IMR-90 (cell line): ENCODE measurements around the gene LCA5. TPM values are rescaled to one million over a fixed set of nuclear protein-coding genes. Genes with fewer than 3 reads are reported as not detected.

ENCODE experiments used
- ATAC-seq: fragments of 200-7000 bp; cut with Tn5 transposase; 2 replicates; pipeline ENCODE4 v1.9.1; 2020; ENCODE audit warnings: low read depth, mild to moderate bottlenecking, moderate library complexity
- BruUV-seq: library from RNA; stranded (reverse); fragments of 400-500 nt; replicated peaks from 2 replicates; lab custom pipeline; 2021; lab: Mats Ljungman, UMichigan
- CTCF ChIA-PET: fragments of 300-600 bp; formaldehyde crosslinking; extraction: SDS; loops from one replicate; lab custom pipeline; 2021; ENCODE audit warnings: antibody characterized with exemption; lab: Yijun Ruan, JAX
- POLR2A ChIA-PET: fragments of 300-600 bp; sonication (Branson Sonifier 250); formaldehyde crosslinking; loops from one replicate; lab custom pipeline; 2022; ENCODE audit warnings: antibody characterized with exemption; ENCODE audit not compliant: unreplicated experiment; lab: Charles Lee
- DNase-seq: peaks from one replicate; pipeline ENCODE4 v3.0.0; 2013
- H2AFZ ChIP-seq: replicated peaks from 2 replicates; pipeline ENCODE3; 2013; ENCODE audit warnings: low read length, mild to moderate bottlenecking; ENCODE audit not compliant: poor library complexity
- H2AK5ac ChIP-seq: 2 replicates; pipeline ENCODE4 v1.6.1; 2013; ENCODE audit warnings: low read depth, low read length, inconsistent platforms
- H2AK9ac ChIP-seq: replicated peaks from 2 replicates; pipeline ENCODE3; 2013; ENCODE audit warnings: mild to moderate bottlenecking, low read depth, low read length, moderate library complexity; ENCODE audit not compliant: poor library complexity
- H2BK120ac ChIP-seq: 2 replicates; pipeline ENCODE4 v1.6.1; 2013; ENCODE audit warnings: low read depth, low read length, inconsistent platforms
- H2BK15ac ChIP-seq: 3 replicates; pipeline ENCODE4 v1.6.1; 2013; ENCODE audit warnings: low read depth, low read length, inconsistent platforms
- H2BK20ac ChIP-seq: 2 replicates; pipeline ENCODE4 v1.6.1; 2013; ENCODE audit warnings: low read depth, mild to moderate bottlenecking, inconsistent platforms, low read length, moderate library complexity
- H2BK5ac ChIP-seq: 2 replicates; pipeline ENCODE4 v1.6.1; 2013; ENCODE audit warnings: mild to moderate bottlenecking, low read depth, low read length, inconsistent platforms; ENCODE audit not compliant: poor library complexity, severe bottlenecking
- H3K14ac ChIP-seq: replicated peaks from 2 replicates; pipeline ENCODE4 v1.6.1; 2013; ENCODE audit warnings: low read depth, low read length, inconsistent platforms
- H3K18ac ChIP-seq: 2 replicates; pipeline ENCODE4 v1.6.1; 2013; ENCODE audit warnings: low read depth, low read length, control low read depth
- H3K23ac ChIP-seq: 2 replicates; pipeline ENCODE4 v1.6.1; 2013; ENCODE audit warnings: low read depth, low read length, inconsistent platforms
- H3K27ac ChIP-seq: 2 replicates; pipeline ENCODE4 v1.5.1; 2013; ENCODE audit warnings: mild to moderate bottlenecking, control low read depth, low read length; ENCODE audit not compliant: insufficient read depth
- H3K27me3 ChIP-seq: 2 replicates; pipeline ENCODE4 v1.6.1; 2013; ENCODE audit warnings: low read length; ENCODE audit not compliant: control insufficient read depth, insufficient read depth
- H3K36me3 ChIP-seq: 2 replicates; pipeline ENCODE4 v1.6.1; 2013; ENCODE audit warnings: low read length, mixed read lengths; ENCODE audit not compliant: control insufficient read depth, insufficient read depth
- H3K4ac ChIP-seq: 2 replicates; pipeline ENCODE4 v1.6.1; 2013; ENCODE audit warnings: low read depth, low read length, inconsistent platforms
- H3K4me1 ChIP-seq: 2 replicates; pipeline ENCODE4 v1.6.1; 2013; ENCODE audit warnings: low read length, mixed read lengths; ENCODE audit not compliant: control insufficient read depth, insufficient read depth
- H3K4me2 ChIP-seq: 2 replicates; pipeline ENCODE4 v1.6.1; 2013; ENCODE audit warnings: low read depth, mild to moderate bottlenecking, control low read depth, low read length, moderate library complexity
- H3K4me3 ChIP-seq: 2 replicates; pipeline ENCODE4 v1.5.1; 2013; ENCODE audit warnings: low read depth, mild to moderate bottlenecking, control low read depth, low read length, moderate library complexity; ENCODE audit not compliant: insufficient read depth
- H3K56ac ChIP-seq: 2 replicates; pipeline ENCODE4 v1.6.1; 2013; ENCODE audit warnings: low read length, inconsistent platforms; ENCODE audit not compliant: insufficient read depth; ENCODE audit errors: extremely low read depth
- H3K79me1 ChIP-seq, 2 experiments: 2 replicates each; pipeline ENCODE4 v1.6.1; 2013; ENCODE audit warnings: low read length in 2 of 2, inconsistent platforms in 1 of 2, low read depth in 1 of 2
- H3K9ac ChIP-seq: 2 replicates; pipeline ENCODE4 v1.6.1; 2013; ENCODE audit warnings: low read depth, low read length, control low read depth
- H3K9me1 ChIP-seq: 2 replicates; pipeline ENCODE4 v1.6.1; 2013; ENCODE audit warnings: low read length, inconsistent platforms; ENCODE audit not compliant: insufficient read depth
- H3K9me3 ChIP-seq: 2 replicates; pipeline ENCODE4 v1.6.1; 2013; ENCODE audit warnings: low read length; ENCODE audit not compliant: control insufficient read depth, insufficient read depth
- H4K20me1 ChIP-seq: 2 replicates; pipeline ENCODE4 v1.6.1; 2013; ENCODE audit warnings: low read length, inconsistent platforms; ENCODE audit not compliant: insufficient read depth
- H4K5ac ChIP-seq: 2 replicates; pipeline ENCODE4 v1.6.1; 2013; ENCODE audit warnings: mild to moderate bottlenecking, low read depth, low read length, control low read depth
- H4K8ac ChIP-seq, 2 experiments: 2 replicates each; pipeline ENCODE4 v1.6.1; 2013; ENCODE audit warnings: low read depth in 2 of 2, low read length in 2 of 2, control low read depth in 1 of 2, inconsistent platforms in 1 of 2
- H4K91ac ChIP-seq: 2 replicates; pipeline ENCODE4 v1.6.1; 2013; ENCODE audit warnings: low read depth, low read length, inconsistent platforms; ENCODE audit not compliant: insufficient read depth
- BHLHE40 ChIP-seq: fragments of 150-350 bp; IDR thresholded peaks from 2 replicates; pipeline ENCODE4 v1.6.1; 2016; ENCODE audit warnings: mild to moderate bottlenecking, low read depth, low read length
- CEBPB ChIP-seq: IDR thresholded peaks from 2 replicates; pipeline ENCODE4 v1.6.1; 2012; ENCODE audit warnings: low read depth, low read length, improper control_type of control experiment
- CHD1 ChIP-seq: IDR thresholded peaks from 2 replicates; pipeline ENCODE4 v1.6.1; 2012; ENCODE audit warnings: low read depth, low read length, improper control_type of control experiment
- FOS ChIP-seq: fragments of 150-350 bp; IDR thresholded peaks from 2 replicates; pipeline ENCODE4 v1.6.1; 2016; ENCODE audit warnings: low read depth, low read length
- MAFK ChIP-seq: IDR thresholded peaks from 2 replicates; pipeline ENCODE4 v1.6.1; 2012; ENCODE audit warnings: low read depth, low read length, improper control_type of control experiment
- MXI1 ChIP-seq: IDR thresholded peaks from 2 replicates; pipeline ENCODE4 v1.6.1; 2012; ENCODE audit warnings: low read depth, mild to moderate bottlenecking, low read length, moderate library complexity, borderline replicate concordance
- NFE2L2 ChIP-seq: fragments of 150-350 bp; IDR thresholded peaks from 2 replicates; pipeline ENCODE4 v1.6.1; 2016; ENCODE audit warnings: low read depth, mild to moderate bottlenecking, low read length
- POLR2A ChIP-seq: IDR thresholded peaks from 2 replicates; pipeline ENCODE4 v1.6.1; 2012; ENCODE audit warnings: mild to moderate bottlenecking, low read depth, low read length
- RAD21 ChIP-seq: IDR thresholded peaks from 2 replicates; pipeline ENCODE4 v1.6.1; 2012; ENCODE audit warnings: low read length, improper control_type of control experiment
- RCOR1 ChIP-seq: IDR thresholded peaks from 2 replicates; pipeline ENCODE4 v1.6.1; 2012; ENCODE audit warnings: mild to moderate bottlenecking, low read length, improper control_type of control experiment; ENCODE audit not compliant: insufficient replicate concordance
- RFX5 ChIP-seq: IDR thresholded peaks from 2 replicates; pipeline ENCODE4 v1.8.0; 2012; ENCODE audit warnings: low read depth, mild to moderate bottlenecking, low read length, moderate library complexity
- SMC3 ChIP-seq: fragments of 150-350 bp; IDR thresholded peaks from 2 replicates; pipeline ENCODE4 v1.6.1; 2016; ENCODE audit warnings: low read depth, mild to moderate bottlenecking, antibody characterized with exemption, low read length, moderate library complexity
- WGBS, 2 experiments: methylation state at CpG; one replicate each; pipeline versions ENCODE4 v1.1.5 to v1.1.7; 2013; ENCODE audit warnings: missing lambda C conversion rate in 2 of 2; ENCODE audit not compliant: insufficient read length in 1 of 2; ENCODE audit errors: extremely low coverage in 2 of 2; 5-methylcytosine and 5-hydroxymethylcytosine counted together
- dilution Hi-C: fragments of 300-500 bp; cut with HindIII; formaldehyde crosslinking; loops from one replicate; pipeline ENCODE4 v1.14.3; 2018; ENCODE audit warnings: low sequenced_read_pairs; ENCODE audit not compliant: unreplicated experiment
- in situ Hi-C: fragments of 300-500 bp; cut with MboI; formaldehyde crosslinking; loops from 3 replicates; pipeline ENCODE4 v1.14.3; 2019; ENCODE audit warnings: low sequenced_read_pairs, inconsistent platforms, mixed read lengths
- intact Hi-C: fragments of 100-400 bp; cut with micrococcal nuclease; formaldehyde crosslinking; loops from 2 replicates; pipeline ENCODE4 v1.10.0; 2022
- polyA plus RNA-seq, 3 experiments: library from polyadenylated mRNA; depleted of rRNA; stranded (reverse); fragments of >200 nt; gene quantifications; 2 replicates each; pipeline ENCODE4 v1.2.3, GENCODE V29; 2012; ENCODE audit warnings: low replicate concordance in 1 of 3
- total RNA-seq: library from RNA; depleted of rRNA; stranded (reverse); fragments of >200 nt; gene quantifications from 2 replicates; pipeline ENCODE4 v1.2.3, GENCODE V29; 2012
- TF ChIP-seq, protein P1 (sequence below): fragments of 150-350 bp; IDR thresholded peaks from 2 replicates; pipeline ENCODE4 v1.6.1; 2016; ENCODE audit warnings: low read depth, mild to moderate bottlenecking, low read length, moderate library complexity, borderline replicate concordance
- TF ChIP-seq, protein P2 (sequence below): fragments of 150-350 bp; IDR thresholded peaks from 2 replicates; pipeline ENCODE4 v1.6.1; 2017; ENCODE audit warnings: mild to moderate bottlenecking, antibody characterized with exemption, low read length, low read depth
- TF ChIP-seq, protein P3 (sequence below): conservative IDR thresholded peaks from 2 replicates; pipeline ENCODE4 v1.5.1; 2012; ENCODE audit warnings: mild to moderate bottlenecking, low read depth, low read length, improper control_type of control experiment

Gene LCA5
- total and polyA plus RNA-seq, 2 of the 4 experiments (the other 2 are of a cell fraction) = 1.2 to 2.0 TPM

DNA sequence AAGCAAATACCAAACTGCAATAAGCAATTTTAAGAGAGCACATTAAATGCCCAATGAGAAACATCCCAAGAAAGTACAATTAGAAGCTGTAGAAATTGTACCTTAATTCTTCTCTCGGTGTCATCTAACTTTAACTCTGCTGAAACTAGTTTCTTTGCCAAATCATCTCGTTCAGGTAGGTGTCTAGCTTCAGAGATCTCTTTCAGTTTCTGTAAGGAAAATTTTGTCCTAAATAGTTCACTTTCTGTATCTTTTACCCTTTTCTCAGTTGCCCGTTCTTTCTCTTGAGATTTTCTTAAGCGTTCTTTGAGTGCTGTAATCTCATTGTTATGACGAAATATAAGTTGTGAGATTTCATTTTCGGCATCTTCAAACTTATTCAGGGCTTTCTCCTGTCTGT, 24.1 kb downstream of the LCA5 start:
- H3K9ac ChIP-seq = no peak overlapping the region
- intact Hi-C loops = no loop called here
- no peak overlapping the region for H3K4me2 ChIP-seq
- H2AK9ac ChIP-seq = no peak overlapping the region
- no peak overlapping the region for H2BK120ac ChIP-seq
- H2BK20ac ChIP-seq = no peak overlapping the region
- no peak overlapping the region for H3K18ac ChIP-seq
- BruUV-seq = no TSS peak
- WGBS, 2 experiments = 43% methylated on average over 2 of the region's 6 CpGs; no CpG with 5 or more reads in 1 of the 2 experiments
- H4K91ac ChIP-seq = no peak overlapping the region
- H2AK5ac ChIP-seq = no peak overlapping the region
- POLR2A ChIA-PET = no interaction called here
- H3K4me3 ChIP-seq = no peak overlapping the region
- H3K56ac ChIP-seq = no peak overlapping the region
- peaks cover 0 to 5% of the 10 kb centered on the region in 2 experiments; a peak in 1 of 4 replicates for H3K79me1 ChIP-seq
- dilution Hi-C loops = no loop called here
- no peak overlapping the region for H3K14ac ChIP-seq
- TF ChIP-seq MAFK (no peak), RCOR1 (no peak), NFE2L2 (no peak), RFX5 (no peak), BHLHE40 (no peak), MXI1 (no peak), POLR2A (no peak), CEBPB (no peak), SMC3 (no peak), FOS (no peak), RAD21 (no peak), CHD1 (no peak)
- TF ChIP-seq, protein P1, sequence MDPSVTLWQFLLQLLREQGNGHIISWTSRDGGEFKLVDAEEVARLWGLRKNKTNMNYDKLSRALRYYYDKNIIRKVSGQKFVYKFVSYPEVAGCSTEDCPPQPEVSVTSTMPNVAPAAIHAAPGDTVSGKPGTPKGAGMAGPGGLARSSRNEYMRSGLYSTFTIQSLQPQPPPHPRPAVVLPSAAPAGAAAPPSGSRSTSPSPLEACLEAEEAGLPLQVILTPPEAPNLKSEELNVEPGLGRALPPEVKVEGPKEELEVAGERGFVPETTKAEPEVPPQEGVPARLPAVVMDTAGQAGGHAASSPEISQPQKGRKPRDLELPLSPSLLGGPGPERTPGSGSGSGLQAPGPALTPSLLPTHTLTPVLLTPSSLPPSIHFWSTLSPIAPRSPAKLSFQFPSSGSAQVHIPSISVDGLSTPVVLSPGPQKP = no peak
- TF ChIP-seq, protein P2, sequence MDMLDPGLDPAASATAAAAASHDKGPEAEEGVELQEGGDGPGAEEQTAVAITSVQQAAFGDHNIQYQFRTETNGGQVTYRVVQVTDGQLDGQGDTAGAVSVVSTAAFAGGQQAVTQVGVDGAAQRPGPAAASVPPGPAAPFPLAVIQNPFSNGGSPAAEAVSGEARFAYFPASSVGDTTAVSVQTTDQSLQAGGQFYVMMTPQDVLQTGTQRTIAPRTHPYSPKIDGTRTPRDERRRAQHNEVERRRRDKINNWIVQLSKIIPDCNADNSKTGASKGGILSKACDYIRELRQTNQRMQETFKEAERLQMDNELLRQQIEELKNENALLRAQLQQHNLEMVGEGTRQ = no peak
- TF ChIP-seq, protein P3, sequence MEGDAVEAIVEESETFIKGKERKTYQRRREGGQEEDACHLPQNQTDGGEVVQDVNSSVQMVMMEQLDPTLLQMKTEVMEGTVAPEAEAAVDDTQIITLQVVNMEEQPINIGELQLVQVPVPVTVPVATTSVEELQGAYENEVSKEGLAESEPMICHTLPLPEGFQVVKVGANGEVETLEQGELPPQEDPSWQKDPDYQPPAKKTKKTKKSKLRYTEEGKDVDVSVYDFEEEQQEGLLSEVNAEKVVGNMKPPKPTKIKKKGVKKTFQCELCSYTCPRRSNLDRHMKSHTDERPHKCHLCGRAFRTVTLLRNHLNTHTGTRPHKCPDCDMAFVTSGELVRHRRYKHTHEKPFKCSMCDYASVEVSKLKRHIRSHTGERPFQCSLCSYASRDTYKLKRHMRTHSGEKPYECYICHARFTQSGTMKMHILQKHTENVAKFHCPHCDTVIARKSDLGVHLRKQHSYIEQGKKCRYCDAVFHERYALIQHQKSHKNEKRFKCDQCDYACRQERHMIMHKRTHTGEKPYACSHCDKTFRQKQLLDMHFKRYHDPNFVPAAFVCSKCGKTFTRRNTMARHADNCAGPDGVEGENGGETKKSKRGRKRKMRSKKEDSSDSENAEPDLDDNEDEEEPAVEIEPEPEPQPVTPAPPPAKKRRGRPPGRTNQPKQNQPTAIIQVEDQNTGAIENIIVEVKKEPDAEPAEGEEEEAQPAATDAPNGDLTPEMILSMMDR = no peak
- no peak overlapping the region for H2BK15ac ChIP-seq
- H3K4ac ChIP-seq = no peak overlapping the region
- H3K9me1 ChIP-seq = 0 out of 2 replicates have a peak, but pooled peaks cover 2% of the 10 kb centered on the region
- no peaks in the 10 kb centered on the region for H3K36me3 ChIP-seq
- H4K8ac ChIP-seq = no peak overlapping the region
- no peak overlapping the region for H3K23ac ChIP-seq
- no peaks in the 10 kb centered on the region for H3K9me3 ChIP-seq
- H3K27ac ChIP-seq = no peak overlapping the region
- H2AFZ ChIP-seq = no peak overlapping the region
- no peaks in the 10 kb centered on the region for H4K20me1 ChIP-seq
- H2BK5ac ChIP-seq = no peak overlapping the region
- no peaks in the 10 kb centered on the region for H3K4me1 ChIP-seq
- DNase-seq (no peak), ATAC-seq (no peak)
- no peaks in the 10 kb centered on the region for H3K27me3 ChIP-seq
- CTCF ChIA-PET = no interaction called here
- in situ Hi-C loops = no loop called here
- H4K5ac ChIP-seq = no peak overlapping the region
